Nephron progenitor cell (in vitro differentiated cells): ENCODE data around the gene KCND2.

Experiments used
- DNase-seq: peaks from one replicate; pipeline ENCODE4 v3.0.0; 2021
- H3K27ac Mint-ChIP-seq: 2 replicates; pipeline ENCODE4 v1.8.0; 2021; ENCODE audit warnings: mild to moderate bottlenecking, moderate library complexity, mixed read lengths
- H3K27me3 Mint-ChIP-seq: 2 replicates; pipeline ENCODE4 v1.8.0; 2021; ENCODE audit warnings: mild to moderate bottlenecking, low read depth, mixed read lengths; ENCODE audit not compliant: poor library complexity
- H3K36me3 Mint-ChIP-seq: 2 replicates; pipeline ENCODE4 v1.8.0; 2021; ENCODE audit warnings: low read depth, mixed read lengths
- H3K4me1 Mint-ChIP-seq: 2 replicates; pipeline ENCODE4 v1.8.0; 2021; ENCODE audit warnings: mixed read lengths
- H3K4me3 Mint-ChIP-seq: 2 replicates; pipeline ENCODE4 v1.8.0; 2021; ENCODE audit warnings: mild to moderate bottlenecking, moderate library complexity, mixed read lengths
- H3K9me3 Mint-ChIP-seq: 2 replicates; pipeline ENCODE4 v1.8.0; 2021; ENCODE audit warnings: mild to moderate bottlenecking, moderate library complexity, mixed read lengths
- CTCF ChIP-seq: fragments of 200-600 bp; sonication (generic); IDR thresholded peaks from 2 replicates; pipeline ENCODE4 v1.5.0; 2021; ENCODE audit warnings: antibody characterized with exemption

Gene KCND2

GRCh38 chr7:120293027-120293426 is 20.1 kb downstream of the KCND2 start:
- TF ChIP-seq CTCF: no peak
- Mint-ChIP-seq H3K36me3 (no peaks in the 10 kb centered on the region), H3K4me3 (no peak overlapping the region), H3K9me3 (no peaks in the 10 kb centered on the region), H3K27me3 (no peaks in the 10 kb centered on the region), H3K27ac (no peak overlapping the region), H3K4me1 (no peaks in the 10 kb centered on the region)
- DNase-seq: no peak

- no peaks in the 10 kb centered on the region for H3K4me1 Mint-ChIP-seq
- H3K27me3 Mint-ChIP-seq: no peaks in the 10 kb centered on the region
- TF ChIP-seq CTCF: no peak
- H3K27ac Mint-ChIP-seq: no peak overlapping the region
- no peaks in the 10 kb centered on the region for H3K36me3 Mint-ChIP-seq
- DNase-seq: no peak
- H3K4me3 Mint-ChIP-seq: no peak overlapping the region
- no peaks in the 10 kb centered on the region for H3K9me3 Mint-ChIP-seq
Observed at GRCh38 chr7:120302190-120302589, 29.2 kb downstream of the KCND2 start.

GRCh38 chr7:120303105-120303504 is 30.1 kb downstream of the KCND2 start:
- Mint-ChIP-seq H3K27ac (no peak overlapping the region), H3K27me3 (no peaks in the 10 kb centered on the region), H3K4me3 (no peak overlapping the region), H3K36me3 (no peaks in the 10 kb centered on the region), H3K4me1 (no peaks in the 10 kb centered on the region), H3K9me3 (no peaks in the 10 kb centered on the region)
- DNase-seq: no peak
- TF ChIP-seq CTCF: no peak

- H3K4me3 Mint-ChIP-seq: no peak overlapping the region
- no peak for DNase-seq
Observed at GRCh38 chr7:120304674-120305073, 31.7 kb downstream of the KCND2 start.

GRCh38 chr7:120307991-120308545 is 35.1 kb downstream of the KCND2 start:
- no peak for DNase-seq
- H3K4me3 Mint-ChIP-seq: no peak overlapping the region
- H3K36me3 Mint-ChIP-seq: no peaks in the 10 kb centered on the region
- no peaks in the 10 kb centered on the region for H3K27me3 Mint-ChIP-seq
- no peaks in the 10 kb centered on the region for H3K4me1 Mint-ChIP-seq
- TF ChIP-seq CTCF: no peak
- H3K27ac Mint-ChIP-seq: no peak overlapping the region
- no peaks in the 10 kb centered on the region for H3K9me3 Mint-ChIP-seq

More at GRCh38 chr7:120304674-120305073, 31.7 kb downstream of the KCND2 start:
- Mint-ChIP-seq H3K4me1 (no peaks in the 10 kb centered on the region), H3K36me3 (no peaks in the 10 kb centered on the region), H3K27ac (no peak overlapping the region), H3K27me3 (no peaks in the 10 kb centered on the region), H3K9me3 (no peaks in the 10 kb centered on the region)
- no peak for TF ChIP-seq CTCF

GRCh38 chr7:120311028-120311788 is 38.2 kb downstream of the KCND2 start:
- Mint-ChIP-seq H3K4me1 (no peaks in the 10 kb centered on the region), H3K27me3 (no peaks in the 10 kb centered on the region), H3K9me3 (no peaks in the 10 kb centered on the region), H3K27ac (no peak overlapping the region), H3K4me3 (no peak overlapping the region), H3K36me3 (no peaks in the 10 kb centered on the region)
- no peak for TF ChIP-seq CTCF
- no peak for DNase-seq
